ENCODE measurements around the gene TMTC2. TPM values are rescaled to one million over a fixed set of nuclear protein-coding genes. Genes with fewer than 3 reads are reported as not detected.

Gene TMTC2
- total RNA-seq, 1 donor from 2014 or later: 37.9 TPM

- DNase-seq: no peak
- no peaks in the 10 kb centered on the region for H3K9me3 ChIP-seq
- no peak overlapping the region for H3K4me3 ChIP-seq
- TF ChIP-seq CTCF (IDR thresholded peaks at IDR 0.05): no peak
- H3K27ac ChIP-seq: no peak overlapping the region
- H3K27me3 ChIP-seq: no peaks in the 10 kb centered on the region
- ATAC-seq: no peak
- no peaks in the 10 kb centered on the region for H3K36me3 ChIP-seq
- H3K4me1 ChIP-seq: no peaks in the 10 kb centered on the region
- intact Hi-C loops (cut with DNase I): no loop called here
Measured at GRCh38 chr12:83049306-83049705, 362.6 kb downstream of the TMTC2 start.

- Histone ChIP-seq H3K27ac (no peak overlapping the region), H3K36me3 (no peaks in the 10 kb centered on the region), H3K4me3 (no peak overlapping the region), H3K4me1 (no peaks in the 10 kb centered on the region), H3K9me3 (no peaks in the 10 kb centered on the region), H3K27me3 (no peaks in the 10 kb centered on the region)
- ATAC-seq (no peak), DNase-seq (no peak)
- TF ChIP-seq CTCF (IDR thresholded peaks at IDR 0.05): no peak
- intact Hi-C loops (cut with DNase I): no loop called here
Measured at GRCh38 chr12:83052890-83053541, 366.3 kb downstream of the TMTC2 start.

GRCh38 chr12:83057436-83057835 lies 370.7 kb downstream of the TMTC2 start:
- Histone ChIP-seq H3K4me1 (no peaks in the 10 kb centered on the region), H3K9me3 (no peaks in the 10 kb centered on the region), H3K27me3 (no peaks in the 10 kb centered on the region), H3K27ac (no peak overlapping the region), H3K36me3 (no peaks in the 10 kb centered on the region), H3K4me3 (no peak overlapping the region)
- intact Hi-C loops (cut with DNase I): no loop called here
- no peak for ATAC-seq
- no peak for TF ChIP-seq CTCF (IDR thresholded peaks at IDR 0.05)
- DNase-seq: no peak

- H3K27ac ChIP-seq: no peak overlapping the region
- no peak for TF ChIP-seq CTCF (IDR thresholded peaks at IDR 0.05)
- intact Hi-C loops (cut with DNase I): no loop called here
Measured at GRCh38 chr12:83059107-83059506, 372.4 kb downstream of the TMTC2 start.

GRCh38 chr12:83065562-83065961 lies 378.9 kb downstream of the TMTC2 start:
- H3K4me3 ChIP-seq: no peak overlapping the region
- intact Hi-C loops (cut with DNase I): no loop called here
- no peaks in the 10 kb centered on the region for H3K27me3 ChIP-seq
- DNase-seq (no peak), ATAC-seq (no peak)
- no peaks in the 10 kb centered on the region for H3K4me1 ChIP-seq
- H3K27ac ChIP-seq: no peak overlapping the region
- no peaks in the 10 kb centered on the region for H3K36me3 ChIP-seq
- no peak for TF ChIP-seq CTCF (IDR thresholded peaks at IDR 0.05)
- no peaks in the 10 kb centered on the region for H3K9me3 ChIP-seq

More at GRCh38 chr12:83059107-83059506, 372.4 kb downstream of the TMTC2 start:
- H3K9me3 ChIP-seq: no peaks in the 10 kb centered on the region
- H3K36me3 ChIP-seq: no peaks in the 10 kb centered on the region
- H3K4me1 ChIP-seq: no peaks in the 10 kb centered on the region
- H3K27me3 ChIP-seq: no peaks in the 10 kb centered on the region
- no peak for ATAC-seq
- no peak for DNase-seq
- H3K4me3 ChIP-seq: no peak overlapping the region

GRCh38 chr12:83067981-83068380 lies 381.3 kb downstream of the TMTC2 start:
- H3K27ac ChIP-seq: no peak overlapping the region
- no peak overlapping the region for H3K4me3 ChIP-seq
- no peak for TF ChIP-seq CTCF (IDR thresholded peaks at IDR 0.05)
- no peaks in the 10 kb centered on the region for H3K4me1 ChIP-seq
- H3K9me3 ChIP-seq: no peaks in the 10 kb centered on the region
- no peak for DNase-seq
- intact Hi-C loops (cut with DNase I): no loop called here
- H3K27me3 ChIP-seq: no peaks in the 10 kb centered on the region
- ATAC-seq: no peak
- no peaks in the 10 kb centered on the region for H3K36me3 ChIP-seq

Data from upper lobe of right lung (tissue), 1 donor.